Activated CD4-positive, alpha-beta T cell treated with anti-CD3 and anti-CD28 coated beads, Interleukin-2, amount 50 U/mL, for 24 hours (primary cell): Measurements from ENCODE around the gene ZP1.

Experiments used
- DNase-seq, 2 donors: peaks; one replicate each; pipeline ENCODE4 v3.0.0-alpha.2; 2020; ENCODE audit warnings: low read depth in 1 of 2, low spot score in 1 of 2

Gene ZP1

DNA sequence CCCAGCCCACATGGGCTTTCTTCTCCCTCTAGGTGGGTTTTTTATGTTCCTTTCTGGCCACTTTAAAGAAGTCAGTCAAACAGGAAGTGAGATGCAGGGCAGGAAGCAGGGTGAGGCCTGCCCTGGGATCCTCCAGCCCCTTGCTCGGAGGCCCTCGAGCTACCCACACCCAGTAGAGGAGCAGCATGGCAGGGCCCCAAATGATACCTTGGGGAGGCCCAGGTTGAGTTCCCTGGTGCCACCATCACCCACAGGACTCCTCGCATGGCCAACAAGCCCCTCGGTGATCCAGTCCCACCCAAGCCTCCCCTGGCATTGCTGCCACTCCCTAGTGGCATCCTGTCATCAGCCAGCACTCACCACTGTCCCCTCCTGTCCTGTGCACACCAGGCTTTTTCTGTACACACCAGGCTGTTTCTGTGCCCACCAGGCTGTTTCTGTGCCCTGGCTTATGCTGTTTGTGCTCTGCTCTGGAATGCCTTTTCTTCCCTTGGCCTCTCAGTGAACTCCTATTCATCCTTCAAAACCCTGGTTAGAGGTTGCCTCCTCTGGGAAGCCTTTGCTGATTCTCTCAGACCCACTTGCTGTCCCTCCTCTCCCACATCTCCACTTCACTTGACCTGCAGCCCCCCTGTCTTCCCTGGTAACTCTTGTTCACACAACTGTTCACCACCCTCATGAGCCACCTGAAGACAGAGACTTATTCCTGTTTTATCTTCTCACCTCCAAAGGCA, 8.4 kb upstream of the ZP1 start:
- DNase-seq: no peak

- no peak for DNase-seq
These were observed 7.6 kb upstream of the ZP1 start for GRCh38 chr11:60859616-60860250.

DNA sequence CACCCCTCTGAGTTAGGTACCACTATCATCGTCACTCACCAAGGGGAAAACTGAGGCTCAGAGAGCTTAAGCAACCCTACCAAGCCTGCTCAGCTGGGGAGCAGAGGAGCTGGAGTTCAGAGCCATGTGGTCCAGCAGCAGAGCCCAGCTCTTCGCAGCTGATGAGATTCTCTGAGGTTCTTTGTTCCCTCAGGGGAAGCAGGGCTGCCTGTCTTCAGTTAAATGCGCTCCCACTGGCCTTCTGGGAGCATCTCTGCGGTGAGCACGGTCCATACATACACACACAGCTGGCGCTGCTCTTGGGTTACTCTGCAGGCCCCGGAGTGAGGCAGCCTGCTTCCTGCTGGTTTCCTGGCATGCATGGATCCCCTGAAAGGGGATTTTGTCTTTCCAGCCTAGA, 6.4 kb upstream of the ZP1 start:
- no peak for DNase-seq

DNA sequence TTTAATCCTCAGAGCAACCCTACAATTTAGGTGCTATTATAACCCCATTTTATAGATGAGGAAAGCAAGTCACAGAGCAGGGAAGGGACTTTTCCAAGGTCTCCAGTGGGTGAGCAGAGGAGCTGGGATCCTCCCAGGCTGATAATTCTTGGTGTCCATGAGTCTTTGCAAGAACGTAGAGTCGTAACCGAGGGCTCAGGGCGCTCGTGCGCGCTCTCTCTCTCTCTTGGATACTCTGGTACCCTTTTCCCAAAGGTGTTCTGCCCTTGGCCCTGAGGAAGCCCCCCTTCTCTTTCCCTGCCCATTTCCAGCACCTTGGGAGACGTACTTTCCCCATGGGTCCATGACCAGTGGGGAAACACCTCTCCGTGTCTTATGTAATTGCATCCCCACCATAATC, 5.2 kb upstream of the ZP1 start:
- no peak for DNase-seq

DNA sequence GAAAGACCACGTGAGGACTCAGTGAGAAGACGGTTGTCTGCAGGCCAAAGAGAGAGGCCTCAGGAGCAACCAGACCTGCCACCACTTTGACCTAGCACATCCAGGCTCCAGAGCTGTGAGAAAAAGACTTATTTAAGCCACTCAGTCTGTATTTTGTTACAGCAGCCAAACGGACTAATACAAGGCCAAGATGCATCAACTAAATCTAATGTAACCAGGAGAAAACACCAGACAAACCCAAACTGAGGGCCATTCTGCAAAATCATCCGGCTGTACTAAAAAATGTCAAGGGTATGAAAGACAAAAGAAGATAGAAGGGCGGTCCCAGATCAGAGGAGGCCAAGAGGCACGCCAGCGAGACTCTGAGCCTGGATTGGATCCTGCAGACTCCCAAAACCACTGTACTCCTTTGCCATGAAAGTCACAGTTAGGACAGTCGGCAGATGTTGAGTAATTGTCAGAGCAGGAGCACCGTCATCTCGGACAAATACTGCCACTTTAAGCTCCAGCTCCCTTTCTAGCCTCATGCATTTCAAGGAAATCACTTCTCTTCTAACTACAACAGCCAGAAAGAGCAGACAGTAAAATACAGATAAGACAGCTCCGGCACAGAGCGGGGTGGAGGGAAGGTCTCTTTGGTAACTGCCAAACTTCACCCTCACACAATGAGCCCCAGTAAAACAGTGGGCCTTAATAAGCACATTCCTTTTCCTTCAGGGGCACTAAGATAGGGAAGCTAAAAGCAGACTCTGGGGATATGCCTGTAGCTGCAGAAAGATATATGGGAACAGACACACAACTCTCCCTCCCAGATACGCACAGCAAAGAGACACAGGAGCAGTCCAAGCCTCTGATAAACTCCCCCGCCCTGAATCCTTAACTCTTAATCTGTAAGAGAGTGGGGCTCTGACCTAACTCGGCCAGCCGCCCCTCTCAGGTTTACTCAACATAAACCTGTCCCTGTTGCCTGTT, 3.5 kb upstream of the ZP1 start:
- no peak for DNase-seq

GRCh38 chr11:60864856-60865513, 2.4 kb upstream of the ZP1 start:
- no peak for DNase-seq

DNA sequence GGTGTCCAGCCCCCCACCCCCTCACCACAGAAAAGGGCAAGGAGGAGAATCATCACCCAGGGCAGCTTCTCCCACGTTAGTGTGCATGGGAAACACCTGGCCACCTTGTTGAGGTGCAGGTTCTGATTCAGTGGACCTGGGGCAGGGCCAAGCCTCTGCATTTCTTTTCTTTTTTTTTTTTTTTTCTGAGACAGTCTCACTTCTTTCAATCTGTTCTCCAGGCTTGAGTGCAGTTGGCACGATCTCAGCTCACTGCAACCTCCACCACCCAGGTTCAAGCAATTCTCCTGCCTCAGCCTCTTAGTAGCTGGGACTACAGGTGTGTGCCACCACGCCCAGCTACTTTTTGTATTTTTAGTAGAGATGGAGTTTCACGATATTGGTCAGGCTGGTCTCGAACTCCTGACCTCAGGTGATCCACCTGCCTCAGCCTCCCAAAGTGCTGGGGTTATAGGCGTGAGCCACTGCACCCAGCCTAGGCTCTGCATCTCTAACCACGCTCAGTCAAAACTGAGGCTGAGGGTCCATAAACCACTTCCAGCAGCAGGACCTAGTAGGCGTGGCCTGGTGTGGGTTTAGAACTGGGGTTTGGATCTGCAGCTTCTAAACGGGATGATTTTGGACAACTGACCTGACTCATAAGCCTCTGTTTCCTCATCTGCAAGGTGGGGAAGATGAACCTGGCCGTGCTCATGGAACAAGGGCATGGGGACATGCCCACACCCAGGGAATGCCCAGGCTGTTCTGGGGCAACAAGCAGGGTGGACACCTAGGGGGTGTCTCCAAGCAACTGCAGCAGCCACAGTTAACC, 734 bp downstream of the ZP1 start:
- no peak for DNase-seq

DNA sequence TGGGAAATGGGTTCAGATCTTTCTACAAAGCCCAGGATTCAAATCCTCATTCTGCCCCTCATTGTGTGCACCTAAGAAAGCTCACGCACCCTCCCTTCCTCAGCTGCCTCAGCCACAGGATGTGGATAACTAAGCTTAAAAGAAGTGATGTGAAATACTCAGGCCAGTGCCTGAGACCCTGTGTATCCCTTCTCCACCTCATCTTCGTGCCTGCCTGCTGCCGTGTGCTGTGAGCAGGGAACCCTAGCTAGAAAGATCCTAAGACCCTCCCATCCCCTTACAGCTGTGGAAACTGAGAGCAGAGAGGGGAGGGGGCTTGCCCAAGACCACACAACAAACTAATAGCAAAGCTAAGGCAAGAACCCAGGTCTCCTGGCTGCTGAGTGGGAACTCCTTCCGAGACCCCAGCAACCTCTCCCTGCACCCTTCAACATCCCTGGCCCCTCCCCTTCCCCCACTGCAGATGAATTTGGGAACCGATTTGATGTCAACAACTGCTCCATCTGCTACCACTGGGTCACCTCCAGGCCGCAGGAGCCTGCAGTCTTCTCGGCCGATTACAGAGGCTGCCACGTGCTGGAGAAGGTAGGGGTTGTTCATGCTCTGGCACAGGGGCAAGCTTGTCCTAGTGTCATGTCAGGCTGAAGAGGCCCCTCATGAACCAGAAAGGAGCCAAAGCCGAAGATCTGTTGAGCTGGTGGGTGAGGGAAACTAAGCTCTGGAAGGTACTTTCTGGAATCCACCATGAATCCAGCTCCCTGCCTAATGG, 1.5 kb downstream of the ZP1 start:
- no peak for DNase-seq

DNA sequence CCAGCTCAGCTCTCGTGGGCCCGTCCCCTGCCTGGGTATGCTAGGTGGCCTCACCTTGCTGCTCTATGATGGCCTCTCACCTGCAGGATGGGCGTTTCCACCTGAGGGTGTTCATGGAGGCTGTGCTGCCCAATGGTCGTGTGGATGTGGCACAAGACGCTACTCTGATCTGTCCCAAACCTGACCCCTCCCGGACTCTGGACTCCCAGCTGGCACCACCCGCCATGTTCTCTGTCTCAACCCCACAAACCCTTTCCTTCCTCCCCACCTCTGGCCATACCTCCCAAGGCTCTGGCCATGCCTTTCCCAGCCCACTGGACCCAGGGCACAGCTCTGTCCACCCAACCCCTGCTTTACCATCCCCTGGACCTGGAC, 2.1 kb downstream of the ZP1 start:
- DNase-seq: no peak

GRCh38 chr11:60870276-60870675, 2.9 kb downstream of the ZP1 start:
- DNase-seq: no peak

DNA sequence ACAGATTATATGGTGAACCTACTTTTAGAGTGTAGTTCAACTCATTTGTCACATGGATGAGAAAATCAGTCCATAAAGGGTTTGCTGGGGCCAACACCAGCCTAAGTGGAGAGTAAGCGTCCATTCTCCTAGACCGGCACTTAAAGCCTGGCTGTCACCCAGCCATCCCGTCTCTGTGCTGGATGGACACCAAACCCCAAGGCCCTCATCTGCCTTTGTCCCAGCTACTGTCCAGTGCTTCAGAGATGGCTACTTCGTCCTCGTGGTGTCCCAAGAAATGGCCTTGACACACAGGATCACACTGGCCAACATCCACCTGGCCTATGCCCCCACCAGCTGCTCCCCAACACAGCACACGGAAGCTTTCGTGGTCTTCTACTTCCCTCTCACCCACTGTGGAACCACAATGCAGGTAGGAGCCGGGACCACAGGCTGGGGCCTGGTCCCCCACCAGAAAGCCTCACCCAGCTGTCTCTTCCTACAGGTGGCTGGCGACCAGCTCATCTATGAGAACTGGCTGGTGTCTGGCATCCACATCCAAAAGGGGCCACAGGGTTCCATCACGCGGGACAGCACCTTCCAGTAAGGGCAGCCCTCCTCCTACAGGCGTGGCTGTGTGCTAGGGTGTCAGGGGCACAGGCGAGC, 3.5 kb downstream of the ZP1 start:
- no peak for DNase-seq

DNA sequence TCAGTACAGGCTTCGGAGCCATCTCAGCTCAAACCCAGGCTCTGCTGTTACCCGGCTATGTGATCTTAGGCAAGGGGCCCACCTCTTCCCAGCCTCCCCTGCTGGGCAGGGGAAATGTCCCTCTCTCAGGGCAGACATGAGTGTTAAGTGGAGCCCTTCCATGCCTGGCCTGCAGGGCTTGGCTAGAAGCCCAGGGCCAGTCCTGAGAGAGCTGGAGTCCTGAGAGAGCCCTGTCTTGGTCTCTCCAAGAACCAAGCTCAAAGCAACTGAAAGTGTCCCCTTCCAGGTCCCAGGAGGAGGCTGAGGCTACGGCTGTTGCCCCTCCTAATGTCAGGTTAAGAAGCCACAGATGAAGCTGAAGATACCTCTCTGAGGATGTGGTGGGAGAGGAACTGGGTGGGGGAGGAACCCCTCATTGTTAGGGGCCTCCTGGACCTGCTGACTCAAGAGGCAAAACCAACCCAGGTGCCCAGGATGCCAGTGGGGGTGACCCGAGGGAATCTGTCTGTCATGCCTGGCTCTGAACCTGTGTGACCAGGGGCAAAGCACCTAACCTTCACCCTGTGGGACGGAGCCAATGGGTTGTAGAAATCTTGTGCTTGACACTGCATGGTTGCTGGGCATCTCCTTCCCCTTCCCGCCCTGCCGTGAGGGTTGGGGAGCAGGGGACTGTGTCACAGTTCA, 4.2 kb downstream of the ZP1 start:
- no peak for DNase-seq

- no peak for DNase-seq
These were observed 5.0 kb downstream of the ZP1 start for GRCh38 chr11:60872124-60872960.

GRCh38 chr11:60872961-60873524, 5.7 kb downstream of the ZP1 start:
- DNase-seq: no peak

DNA sequence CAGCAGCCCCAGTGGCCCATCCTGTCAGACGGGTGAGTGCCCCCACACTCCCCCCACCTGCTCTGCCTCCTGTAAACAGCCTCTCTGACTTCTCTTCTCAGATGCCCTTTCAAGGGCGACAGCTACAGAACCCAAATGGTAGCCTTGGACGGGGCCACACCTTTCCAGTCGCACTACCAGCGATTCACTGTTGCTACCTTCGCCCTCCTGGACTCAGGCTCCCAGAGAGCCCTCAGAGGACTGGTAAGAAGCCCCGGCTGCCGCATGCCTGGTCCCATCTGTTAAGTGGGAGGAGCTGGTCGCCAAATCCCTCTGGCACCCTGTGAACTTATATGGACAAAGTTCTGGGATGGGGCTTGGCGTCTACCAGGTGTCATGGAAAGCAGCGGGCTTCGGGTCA, 6.2 kb downstream of the ZP1 start:
- DNase-seq: no peak

GRCh38 chr11:60874421-60875365, 7.4 kb downstream of the ZP1 start:
- no peak for DNase-seq
